Glutamatergic neuron (in vitro differentiated cells): ENCODE data around the gene SHF. TPM values are rescaled to one million over a fixed set of nuclear protein-coding genes. Genes with fewer than 3 reads are reported as not detected.

ENCODE experiments used
- DNase-seq: peaks from one replicate; pipeline ENCODE4 v3.0.0; 2022
- H3K27ac Mint-ChIP-seq: one replicate; pipeline ENCODE4 v1.8.0; 2020; ENCODE audit warnings: mild to moderate bottlenecking, mixed read lengths, inconsistent platforms; ENCODE audit not compliant: unreplicated experiment
- H3K27me3 Mint-ChIP-seq: one replicate; pipeline ENCODE4 v1.8.0; 2020; ENCODE audit warnings: mild to moderate bottlenecking, moderate library complexity, mixed read lengths, inconsistent platforms; ENCODE audit not compliant: unreplicated experiment
- H3K36me3 Mint-ChIP-seq: one replicate; pipeline ENCODE4 v1.8.0; 2020; ENCODE audit warnings: mild to moderate bottlenecking, mixed read lengths, inconsistent platforms; ENCODE audit not compliant: unreplicated experiment
- H3K4me1 Mint-ChIP-seq: one replicate; pipeline ENCODE4 v1.8.0; 2020; ENCODE audit warnings: mild to moderate bottlenecking, low read depth, mixed read lengths, inconsistent platforms; ENCODE audit not compliant: unreplicated experiment
- H3K4me3 Mint-ChIP-seq: one replicate; pipeline ENCODE4 v1.8.0; 2020; ENCODE audit warnings: mild to moderate bottlenecking, mixed read lengths, inconsistent platforms; ENCODE audit not compliant: unreplicated experiment
- H3K9me3 Mint-ChIP-seq: one replicate; pipeline ENCODE4 v1.8.0; 2020; ENCODE audit warnings: mild to moderate bottlenecking, moderate library complexity, mixed read lengths, inconsistent platforms; ENCODE audit not compliant: unreplicated experiment
- CTCF ChIP-seq: fragments of 200-600 bp; sonication (generic); IDR thresholded peaks from one replicate; pipeline ENCODE4 v1.5.0; 2021; ENCODE audit not compliant: partially characterized antibody, unreplicated experiment
- total RNA-seq: library from RNA; stranded (reverse); fragmentation: NEBNext Ultra II Directional; extraction: Animal tissue kit (Norgen Biotek cat#: 25700); gene quantifications from one replicate; pipeline ENCODE4 v1.2.1, GENCODE V29; 2021; ENCODE audit not compliant: unreplicated experiment

SHF gene
- total RNA-seq, 1 donor from 2014 or later: 309 TPM

DNA sequence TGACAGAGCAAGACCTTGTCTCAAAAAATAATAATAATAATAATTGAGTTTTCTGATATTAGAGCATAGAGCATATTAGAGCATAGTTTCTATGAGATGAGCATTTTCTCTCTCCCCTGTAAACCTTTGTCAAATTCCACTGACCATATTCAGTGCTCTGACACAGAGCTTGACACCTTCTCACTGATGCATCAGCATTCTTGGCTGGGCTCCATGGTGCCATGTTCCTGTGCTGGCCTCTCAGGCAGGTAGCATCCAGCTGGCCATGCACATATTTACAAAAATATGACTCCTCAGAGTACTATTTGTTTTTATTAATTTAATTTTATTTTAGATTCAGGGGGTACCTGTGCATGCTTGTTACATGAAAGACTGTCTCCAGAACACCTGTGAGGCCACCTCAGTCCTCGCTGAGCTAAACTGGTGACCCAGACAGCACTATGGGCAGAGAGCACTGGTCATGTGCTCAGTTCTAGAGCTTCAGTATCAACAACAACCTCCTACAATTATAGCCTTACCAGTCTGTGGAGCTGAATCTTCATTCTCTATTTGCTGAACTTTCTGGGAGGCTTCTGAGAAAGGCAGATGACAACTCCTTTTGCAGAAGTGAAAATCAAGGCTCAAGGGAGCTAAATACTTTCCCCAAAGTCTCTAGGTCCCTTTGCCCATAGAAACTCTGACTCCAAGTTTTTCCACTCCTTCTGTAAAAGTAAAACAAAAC, 42.6 kb upstream of the SHF start:
- no peak for TF ChIP-seq CTCF
- no peaks in the 10 kb centered on the region for H3K4me1 Mint-ChIP-seq
- H3K36me3 Mint-ChIP-seq: peaks cover 5% of the 10 kb centered on the region
- H3K9me3 Mint-ChIP-seq: peaks cover 4% of the 10 kb centered on the region
- no peak for DNase-seq
- H3K27me3 Mint-ChIP-seq: peaks cover 2% of the 10 kb centered on the region
- no peak overlapping the region for H3K27ac Mint-ChIP-seq
- H3K4me3 Mint-ChIP-seq: no peak overlapping the region

DNA sequence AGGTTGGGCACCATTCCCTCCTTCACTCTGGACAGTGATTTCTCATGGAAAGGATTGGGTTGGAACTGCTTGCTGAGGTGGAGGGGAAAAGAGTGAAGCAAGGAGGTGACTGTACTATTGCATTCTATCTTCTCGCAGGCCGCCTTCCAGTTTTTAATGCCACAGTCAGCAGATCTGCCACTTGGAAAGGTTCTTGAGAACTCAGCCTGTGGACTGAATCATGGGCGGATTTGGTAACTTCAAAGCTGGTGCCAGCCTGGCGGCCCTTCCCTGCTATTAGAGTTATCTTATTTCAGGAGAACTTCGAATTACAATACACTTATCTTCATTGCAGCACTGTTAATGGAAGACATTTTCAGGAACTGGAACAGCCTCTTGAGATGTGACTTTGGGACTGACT, 41.2 kb upstream of the SHF start:
- H3K27me3 Mint-ChIP-seq: peaks cover 2% of the 10 kb centered on the region
- H3K27ac Mint-ChIP-seq: no peak overlapping the region
- H3K9me3 Mint-ChIP-seq: peaks cover 2% of the 10 kb centered on the region
- TF ChIP-seq CTCF: no peak
- H3K4me1 Mint-ChIP-seq: no peaks in the 10 kb centered on the region
- no peak for DNase-seq
- H3K4me3 Mint-ChIP-seq: no peak overlapping the region
- peaks cover 5% of the 10 kb centered on the region for H3K36me3 Mint-ChIP-seq

DNA sequence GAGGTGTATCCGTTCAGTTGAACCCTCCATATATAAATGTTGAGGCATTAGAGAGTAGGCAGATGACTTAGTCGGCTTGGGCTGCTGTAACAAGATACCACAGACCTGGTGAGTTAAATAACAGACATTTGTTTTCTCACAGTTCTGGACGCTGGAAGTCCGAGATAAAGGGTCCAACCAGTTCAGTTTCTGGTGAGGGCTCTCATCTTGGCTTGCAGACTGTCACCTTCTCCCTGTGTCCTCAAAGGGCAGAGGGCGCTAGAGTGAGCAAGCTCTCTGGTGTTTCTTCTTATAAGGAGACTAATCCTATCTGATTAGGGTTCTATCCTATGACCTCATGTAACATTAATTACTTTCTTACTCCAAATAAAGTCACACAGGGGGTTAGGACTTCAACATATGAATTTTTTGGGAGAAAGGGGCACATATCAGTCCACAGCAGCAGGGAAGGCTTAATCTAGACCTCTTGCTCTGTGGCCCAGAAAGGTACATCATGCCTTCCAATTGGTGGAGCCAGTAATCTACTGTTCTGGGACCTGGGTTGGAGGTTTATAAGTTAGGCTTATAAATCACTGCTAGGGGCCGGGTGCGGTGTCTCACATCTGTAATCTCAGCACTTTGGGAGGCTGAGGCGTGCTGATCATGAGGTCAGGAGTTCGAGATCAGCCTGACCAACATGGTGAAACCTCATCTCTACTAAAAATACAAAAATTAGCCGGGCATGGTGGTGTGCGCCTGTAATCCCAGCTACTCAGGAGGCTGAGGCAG, 37.9 kb upstream of the SHF start:
- TF ChIP-seq CTCF: no peak
- no peaks in the 10 kb centered on the region for H3K9me3 Mint-ChIP-seq
- no peaks in the 10 kb centered on the region for H3K4me1 Mint-ChIP-seq
- H3K4me3 Mint-ChIP-seq: no peak overlapping the region
- H3K27me3 Mint-ChIP-seq: peaks cover 2% of the 10 kb centered on the region
- no peak for DNase-seq
- no peaks in the 10 kb centered on the region for H3K36me3 Mint-ChIP-seq
- H3K27ac Mint-ChIP-seq: no peak overlapping the region

GRCh38 chr15:45224621-45225217, 37.0 kb upstream of the SHF start:
- DNase-seq: no peak
- no peaks in the 10 kb centered on the region for H3K36me3 Mint-ChIP-seq
- no peak overlapping the region for H3K4me3 Mint-ChIP-seq
- TF ChIP-seq CTCF: no peak
- H3K27ac Mint-ChIP-seq: no peak overlapping the region
- peaks cover 2% of the 10 kb centered on the region for H3K27me3 Mint-ChIP-seq
- H3K9me3 Mint-ChIP-seq: no peaks in the 10 kb centered on the region
- no peaks in the 10 kb centered on the region for H3K4me1 Mint-ChIP-seq

- no peak overlapping the region for H3K4me3 Mint-ChIP-seq
- H3K27ac Mint-ChIP-seq: no peak overlapping the region
- no peak for DNase-seq
- no peaks in the 10 kb centered on the region for H3K36me3 Mint-ChIP-seq
- no peak for TF ChIP-seq CTCF
- H3K27me3 Mint-ChIP-seq: peaks cover 2% of the 10 kb centered on the region
- H3K4me1 Mint-ChIP-seq: no peaks in the 10 kb centered on the region
- no peaks in the 10 kb centered on the region for H3K9me3 Mint-ChIP-seq
Observed at GRCh38 chr15:45221967-45222366, 34.2 kb upstream of the SHF start.
